Stimulated activated CD4-positive, alpha-beta T cell treated with anti-CD3 and anti-CD28 coated beads, Interleukin-15, amount 100 ng/mL, for 24 hours (primary cell): Measurements from ENCODE around the gene ARHGEF12.
A peak's percentile ranks its signal among the peaks of the same experiment; 100 is the strongest.

ENCODE experiments used
- DNase-seq: peaks from one replicate; pipeline ENCODE4 v3.0.0-alpha.2; 2020

ARHGEF12 gene

DNA sequence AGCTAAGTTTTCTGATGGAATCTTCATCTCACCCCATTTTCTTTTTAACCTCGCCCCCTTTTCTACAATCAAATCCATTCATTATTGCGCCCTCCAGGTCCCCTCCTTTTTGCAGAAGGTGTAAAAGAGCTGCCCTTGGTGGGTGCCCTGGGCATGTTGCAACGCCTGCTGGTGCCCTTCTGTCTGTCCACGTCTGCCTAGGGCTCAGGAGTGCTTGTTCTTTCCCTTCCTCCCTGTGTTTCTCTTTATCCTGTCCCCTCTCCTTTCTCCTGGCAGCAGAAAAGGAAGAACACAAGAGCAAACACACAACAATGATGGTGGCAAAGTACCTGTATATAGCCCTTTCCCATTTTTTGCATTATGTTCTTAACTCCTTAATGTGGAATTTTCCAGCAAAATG is 17.3 kb upstream of the ARHGEF12 start:
- no peak for DNase-seq

- peak; percentile 70 for DNase-seq
These were observed 11.0 kb upstream of the ARHGEF12 start, which contains the start of gene TLCD5 for GRCh38 chr11:120324932-120325810. TSS of gene TLCD5 (plus strand) at chr11:120325299. CDS start at chr11:120327442, 2,143 bp downstream.

DNA sequence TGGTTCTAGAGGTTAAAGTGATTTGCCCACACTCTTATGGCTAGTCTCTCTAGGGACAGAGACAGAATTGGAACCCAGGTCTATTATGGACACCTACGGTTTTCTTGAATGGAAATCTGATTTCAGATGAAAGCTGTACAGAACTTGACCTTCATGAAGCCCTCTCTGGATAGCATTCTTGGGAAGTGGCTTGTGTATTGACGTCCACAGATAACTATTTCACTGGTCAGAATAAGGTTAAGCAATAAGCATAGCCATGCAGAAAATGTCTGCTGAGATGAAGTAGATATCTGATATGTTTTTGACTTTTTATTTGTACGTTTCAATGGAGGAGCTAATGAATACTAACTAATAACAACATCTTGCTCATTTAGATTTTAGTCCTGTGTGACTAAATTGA is 10.0 kb upstream of the ARHGEF12 start:
- no peak for DNase-seq

GRCh38 chr11:120326845-120327281 is 9.3 kb upstream of the ARHGEF12 start:
- no peak for DNase-seq

- DNase-seq: no peak
These were observed 8.9 kb upstream of the ARHGEF12 start for GRCh38 chr11:120327311-120327710.

- DNase-seq: no peak
These were observed 6.7 kb upstream of the ARHGEF12 start for GRCh38 chr11:120329556-120329955.

GRCh38 chr11:120330045-120330444 is 6.2 kb upstream of the ARHGEF12 start:
- DNase-seq: no peak

- DNase-seq: no peak
These were observed 4.8 kb upstream of the ARHGEF12 start for GRCh38 chr11:120331301-120331996.

- no peak for DNase-seq
These were observed 3.1 kb upstream of the ARHGEF12 start for GRCh38 chr11:120332822-120333716.

DNA sequence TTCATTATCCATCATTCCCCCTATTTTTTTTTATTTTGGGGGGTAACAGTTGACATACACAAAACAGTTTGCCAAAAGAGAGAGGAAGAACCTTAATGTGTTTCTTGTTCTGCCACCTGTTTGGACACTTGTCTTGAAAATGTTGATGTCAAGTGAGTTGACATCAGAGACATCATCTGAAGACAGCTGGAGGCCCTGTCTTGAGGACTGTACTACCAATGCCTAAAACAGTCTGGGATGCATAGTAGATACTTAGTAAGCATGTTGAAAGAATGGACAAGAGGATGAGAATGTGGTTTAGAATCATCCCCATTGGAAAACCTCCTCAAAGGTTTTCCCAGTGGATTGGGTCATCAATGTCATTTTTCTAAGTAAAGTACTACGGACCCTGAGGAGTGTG is 2.4 kb upstream of the ARHGEF12 start:
- DNase-seq: no peak

DNA sequence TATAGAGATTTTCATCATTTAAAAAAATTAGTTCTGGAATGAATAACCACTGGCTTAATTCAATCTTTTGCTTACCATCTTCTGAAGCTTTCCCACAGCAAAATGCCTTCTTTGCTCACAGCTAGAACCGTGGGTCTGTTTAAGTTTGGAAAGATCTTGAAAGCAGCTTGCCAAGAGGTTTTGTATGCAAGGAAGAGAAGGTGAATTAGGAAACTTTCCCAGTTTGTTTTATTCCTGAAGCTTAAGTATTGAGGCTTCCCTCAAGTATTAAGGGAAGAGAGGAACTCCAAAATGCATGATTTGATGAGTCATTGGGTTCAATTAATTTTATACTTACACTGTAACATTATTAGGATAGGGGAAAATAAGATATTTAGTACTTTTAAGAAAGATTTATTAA is 1.9 kb upstream of the ARHGEF12 start:
- no peak for DNase-seq

DNA sequence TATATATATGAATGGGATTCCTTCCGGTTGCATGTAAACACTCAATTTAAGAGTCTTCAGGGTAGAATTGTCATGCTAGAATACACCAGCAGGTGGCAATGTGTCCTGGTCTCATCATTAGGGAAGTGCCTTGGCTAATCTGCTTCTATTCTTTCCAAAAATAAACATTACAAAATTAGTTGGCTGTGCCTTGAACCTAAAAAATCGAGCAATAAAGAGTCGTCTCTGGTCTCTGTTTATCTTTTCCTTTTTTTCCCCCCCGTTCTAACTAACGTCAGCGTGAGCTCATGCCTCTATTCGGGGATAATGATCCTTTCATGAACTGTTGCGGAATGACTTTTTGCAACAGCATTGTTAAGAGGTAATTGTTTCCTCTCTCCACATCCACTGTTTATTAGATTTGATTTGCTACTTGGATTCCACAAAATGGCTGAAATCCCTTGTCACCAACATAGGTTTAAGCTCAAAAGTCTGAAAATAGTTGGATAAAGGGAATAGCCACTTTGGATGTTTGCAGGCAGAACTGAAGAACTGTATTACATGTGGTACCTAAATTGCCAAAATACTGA is 1.2 kb upstream of the ARHGEF12 start:
- DNase-seq: peak; percentile 61

DNA sequence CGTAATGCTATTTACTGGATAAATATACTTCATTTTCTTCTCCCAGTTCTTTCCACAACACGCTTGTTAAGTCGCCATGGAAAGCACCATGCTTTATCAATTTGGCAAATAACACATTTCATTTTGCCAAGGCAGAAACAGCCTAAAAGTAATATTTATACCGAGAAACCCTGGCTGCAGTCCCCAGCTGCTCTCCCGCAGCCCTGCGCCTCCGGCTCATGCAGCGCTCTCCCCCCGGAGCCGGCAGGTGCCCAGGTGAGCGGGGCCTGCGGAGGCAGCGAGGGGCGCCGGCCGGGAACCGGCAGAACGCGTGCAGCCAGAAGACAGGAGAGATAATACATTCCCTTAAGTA is 681 bp upstream of the ARHGEF12 start:
- DNase-seq: peak; percentile 33

GRCh38 chr11:120336641-120337354 is 585 bp downstream of the ARHGEF12 start:
- DNase-seq: peak; percentile 62

- DNase-seq: no peak
These were observed 1.3 kb downstream of the ARHGEF12 start for GRCh38 chr11:120337355-120338106.

GRCh38 chr11:120338107-120338933 is 2.1 kb downstream of the ARHGEF12 start:
- no peak for DNase-seq

GRCh38 chr11:120339394-120339890 is 3.2 kb downstream of the ARHGEF12 start:
- no peak for DNase-seq

- no peak for DNase-seq
These were observed 4.3 kb downstream of the ARHGEF12 start for GRCh38 chr11:120340529-120340928.

- no peak for DNase-seq
These were observed 6.0 kb downstream of the ARHGEF12 start for GRCh38 chr11:120342226-120342625.

GRCh38 chr11:120342678-120343077 is 6.5 kb downstream of the ARHGEF12 start:
- no peak for DNase-seq
